Limb (tissue), 2 donors: ENCODE measurements around the gene SPRR2G.
"Not testable (repeated sequence)": the region's sequence is repeated elsewhere in the genome, so short reads cannot be mapped to it uniquely, and the experiment has no call there.

Source experiments
- DNase-seq, 2 donors: peaks; one replicate each; pipeline ENCODE4 v3.0.0-alpha.2; 2016; ENCODE audit errors: extremely low spot score in 2 of 2

The SPRR2G gene

DNA sequence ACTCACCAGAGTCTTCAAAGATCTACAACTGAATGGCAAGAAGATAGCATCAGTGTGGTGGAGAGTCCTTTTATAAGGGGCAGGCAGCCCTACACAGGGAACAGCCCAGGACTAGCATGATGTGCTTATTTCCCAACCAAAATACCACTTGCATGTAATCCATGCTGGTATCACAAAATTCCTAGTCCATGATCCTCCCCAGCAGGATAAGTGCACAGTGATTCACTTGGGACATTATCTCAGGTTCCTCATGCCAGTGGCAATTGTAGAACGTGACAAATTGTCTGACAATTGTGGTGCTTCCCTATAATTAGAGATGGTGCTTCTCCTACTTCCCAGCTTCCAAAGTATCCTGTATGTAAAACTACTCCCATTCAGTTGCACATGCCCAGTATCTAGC lies at the start of gene SPRR2G:
Gene SPRR2G, minus strand, starts transcription at position 45 of the 400 bp plus-strand sequence. CDS start 780 bp downstream, outside the sequence.
- no peak for DNase-seq

DNA sequence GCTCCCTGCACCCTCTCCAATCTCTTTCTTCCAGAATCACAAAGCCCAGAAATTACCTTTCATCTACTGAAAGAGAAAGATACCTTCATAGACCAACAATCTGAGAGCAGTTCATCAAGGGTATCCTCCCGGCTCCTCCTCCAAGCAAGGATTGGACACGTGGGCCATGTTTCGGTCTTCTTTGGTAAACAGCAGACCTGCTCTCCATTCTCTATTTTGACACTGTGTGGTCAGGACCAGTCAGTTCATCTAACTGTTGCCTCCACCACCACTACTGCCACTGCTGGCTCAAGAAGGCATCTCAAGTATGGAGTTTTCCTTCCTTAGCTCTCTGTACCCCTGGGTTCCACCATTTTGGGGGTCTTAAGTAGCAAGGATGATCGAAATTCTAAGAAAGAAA lies 44.5 kb upstream of the SPRR2G start:
- no peak for DNase-seq

DNA sequence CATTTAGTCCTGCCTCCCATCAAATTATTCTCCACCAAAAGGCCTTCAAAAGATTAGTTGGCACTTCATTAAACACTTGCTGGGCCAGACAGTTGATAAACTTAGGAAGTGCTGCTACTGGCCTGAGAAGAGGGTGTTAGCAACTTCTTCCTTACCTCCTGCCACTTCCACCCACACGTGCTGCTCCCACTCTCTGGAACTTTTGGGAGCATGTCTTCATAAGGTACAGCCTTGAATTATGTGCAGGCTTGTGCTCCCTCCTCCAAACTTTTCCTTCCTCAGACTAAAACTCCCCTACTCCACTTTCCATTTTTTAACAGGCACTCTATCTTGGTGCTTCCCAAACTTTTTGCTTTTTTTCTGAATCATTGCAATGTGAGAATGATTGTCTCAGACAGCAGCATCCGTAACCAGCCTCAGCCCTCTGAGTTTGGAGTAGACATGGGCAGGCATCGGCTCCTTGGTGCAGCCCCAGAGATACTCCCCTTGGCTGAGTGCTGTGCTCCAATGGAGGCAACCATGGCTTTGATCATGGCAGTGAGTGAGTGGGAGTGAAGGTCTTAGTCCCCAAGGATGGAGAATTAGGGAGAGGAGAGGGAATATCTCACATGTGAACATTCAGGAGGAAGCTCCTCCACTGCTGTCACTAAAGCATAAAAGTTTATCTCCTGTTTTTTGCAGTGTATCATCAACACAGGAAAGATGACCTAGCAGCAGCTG lies 43.8 kb upstream of the SPRR2G start:
- DNase-seq, result no peak

DNA sequence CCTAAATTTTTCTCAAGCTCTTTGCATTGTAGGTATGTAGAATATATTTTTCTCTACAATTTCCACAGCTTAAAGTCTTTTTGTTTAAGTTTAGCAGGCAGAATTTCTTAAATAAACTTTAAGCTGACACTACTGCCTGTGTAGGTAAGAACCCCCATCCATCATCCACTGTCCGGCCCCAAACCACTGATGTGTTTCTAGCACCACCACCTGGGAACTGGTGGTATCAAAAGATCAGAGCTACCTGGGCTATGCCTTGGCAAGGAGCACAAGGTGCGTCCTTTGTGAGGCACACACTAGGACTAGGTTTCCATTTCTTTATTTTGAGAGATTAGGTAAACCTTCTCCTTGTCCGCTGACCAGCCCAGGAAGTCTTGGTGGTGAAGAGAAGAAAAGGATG lies 42.0 kb upstream of the SPRR2G start:
- no peak for DNase-seq

DNA sequence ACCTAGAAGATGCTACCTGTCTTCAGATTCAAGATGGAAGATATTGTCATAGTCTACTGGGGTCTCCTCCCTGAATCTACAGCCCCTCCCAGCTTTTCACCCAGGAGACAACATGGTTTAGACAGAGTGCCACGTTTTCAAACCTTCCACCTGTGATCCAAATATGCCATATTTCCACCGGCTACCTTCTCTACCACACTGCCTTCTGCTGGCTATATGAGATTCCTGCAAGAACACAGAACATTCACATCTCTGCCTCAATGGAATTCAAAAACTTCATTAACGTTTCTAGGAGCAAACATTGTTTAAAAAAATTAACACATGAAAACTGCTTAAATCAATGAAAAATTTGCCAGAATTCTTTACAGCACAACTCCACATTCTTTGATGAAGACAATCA lies 39.7 kb upstream of the SPRR2G start:
- DNase-seq, result no peak

DNA sequence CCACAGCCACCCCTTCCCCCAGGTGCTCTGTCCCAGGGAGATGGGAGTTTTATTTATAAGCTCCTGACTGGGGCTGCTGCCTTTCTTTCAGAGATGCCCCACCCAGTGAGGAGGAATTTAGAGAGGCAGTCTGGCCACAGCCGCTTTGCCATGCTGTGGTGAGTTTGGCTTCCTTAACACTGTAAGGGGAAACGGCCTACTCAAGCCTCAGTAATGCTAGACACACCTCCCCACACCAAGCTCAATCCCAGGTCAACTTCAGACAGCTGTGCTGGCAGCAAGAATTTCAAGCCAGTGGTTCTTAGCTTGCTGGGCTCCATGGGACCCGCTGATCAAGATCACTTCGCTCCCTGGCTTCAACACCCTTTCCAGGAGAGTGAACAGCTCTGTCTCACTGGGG lies 37.6 kb upstream of the SPRR2G start:
- DNase-seq, result not testable (repeated sequence)

DNA sequence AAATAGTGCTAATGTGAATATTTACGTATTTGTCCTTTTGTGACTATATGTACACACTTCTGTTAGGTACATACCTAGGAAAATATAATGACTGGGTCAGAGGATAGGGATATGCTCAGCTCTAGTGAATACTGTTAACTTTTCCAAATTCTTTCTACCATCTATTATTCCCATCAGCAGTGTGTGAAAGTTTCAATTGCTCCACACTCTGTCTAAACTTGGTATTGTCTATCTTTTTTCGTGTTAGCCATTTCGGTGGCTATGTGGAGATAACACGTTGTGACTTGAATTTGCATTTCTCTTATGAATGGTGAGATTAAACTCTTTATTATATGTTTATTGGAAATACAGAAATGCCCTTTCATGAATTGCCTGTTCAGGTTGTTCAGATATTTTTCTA lies 29.9 kb upstream of the SPRR2G start:
- no peak for DNase-seq

DNA sequence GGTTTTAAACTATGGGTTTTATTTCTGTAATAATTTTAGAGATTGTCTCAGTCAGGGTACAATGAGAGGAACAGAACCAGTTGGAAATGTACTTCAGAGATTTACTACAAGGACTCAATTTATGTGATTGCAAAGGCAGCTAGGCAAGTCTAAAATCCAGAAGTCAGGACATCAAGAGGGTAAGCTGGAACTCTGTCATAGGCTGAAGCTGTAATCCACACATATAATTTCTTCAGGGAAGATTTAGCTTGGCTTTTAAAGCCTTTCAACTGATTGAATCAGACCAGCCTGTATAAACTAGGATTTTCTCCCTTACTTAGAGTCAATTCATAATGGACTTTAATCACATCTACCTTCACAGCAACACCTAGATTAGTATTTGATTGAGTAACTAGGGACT lies 28.2 kb upstream of the SPRR2G start:
- no peak for DNase-seq

DNA sequence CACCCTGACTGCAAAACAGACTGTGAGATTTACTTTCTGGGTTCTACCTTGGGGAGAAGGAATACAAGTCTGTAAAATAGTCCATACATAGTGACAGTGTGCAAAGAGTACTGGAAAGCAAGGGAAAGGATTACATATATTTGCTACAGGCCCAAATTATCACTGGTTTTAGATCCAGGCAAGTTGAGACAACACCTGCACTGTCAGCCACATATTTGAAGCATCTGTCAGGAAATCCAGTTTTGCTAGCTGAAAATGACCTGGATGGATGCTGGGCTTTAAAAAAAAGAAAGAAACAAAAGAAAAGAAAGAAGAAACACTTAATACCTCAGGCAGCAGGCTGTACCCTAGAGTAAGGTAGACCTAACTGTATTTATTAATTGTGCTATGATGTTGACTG lies 23.9 kb upstream of the SPRR2G start:
- no peak for DNase-seq

DNA sequence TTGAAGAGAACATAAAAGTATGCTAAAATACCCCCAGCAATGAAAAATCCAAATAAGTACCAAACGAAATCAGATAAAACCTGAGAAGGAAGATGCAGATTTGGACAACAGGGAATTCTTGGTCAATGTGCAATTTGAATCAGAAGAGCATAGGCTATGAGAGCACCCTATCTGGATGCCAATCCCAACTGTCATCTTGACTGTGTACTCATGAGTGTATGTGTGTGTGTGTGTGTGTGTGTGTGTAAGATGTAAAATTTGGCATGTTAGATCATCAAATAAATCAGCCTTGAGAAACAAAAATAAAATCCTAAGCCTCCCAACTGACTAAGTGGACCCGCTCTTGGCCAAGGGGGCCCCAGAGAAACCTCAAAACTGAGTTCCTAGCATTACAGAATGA lies 18.0 kb upstream of the SPRR2G start:
- DNase-seq, result no peak

DNA sequence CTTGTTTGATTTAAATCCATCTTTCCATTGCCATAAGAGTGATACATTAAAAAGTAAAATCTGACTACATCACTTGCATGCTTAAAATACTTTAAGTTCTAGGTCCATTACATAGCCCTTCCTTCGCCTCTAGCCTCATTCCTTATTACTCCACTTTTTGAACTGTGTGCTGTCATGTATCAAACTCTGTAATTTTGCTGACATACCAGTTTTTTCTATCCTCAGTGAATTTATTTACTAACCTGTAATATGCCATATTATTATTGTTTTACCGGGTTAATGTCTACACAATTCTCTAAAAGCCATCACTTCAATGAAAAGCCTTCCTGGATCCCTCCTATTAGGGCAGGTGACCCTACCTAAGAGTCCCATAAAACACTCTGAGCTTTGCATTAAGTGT lies 4.9 kb upstream of the SPRR2G start:
- DNase-seq, result no peak

DNA sequence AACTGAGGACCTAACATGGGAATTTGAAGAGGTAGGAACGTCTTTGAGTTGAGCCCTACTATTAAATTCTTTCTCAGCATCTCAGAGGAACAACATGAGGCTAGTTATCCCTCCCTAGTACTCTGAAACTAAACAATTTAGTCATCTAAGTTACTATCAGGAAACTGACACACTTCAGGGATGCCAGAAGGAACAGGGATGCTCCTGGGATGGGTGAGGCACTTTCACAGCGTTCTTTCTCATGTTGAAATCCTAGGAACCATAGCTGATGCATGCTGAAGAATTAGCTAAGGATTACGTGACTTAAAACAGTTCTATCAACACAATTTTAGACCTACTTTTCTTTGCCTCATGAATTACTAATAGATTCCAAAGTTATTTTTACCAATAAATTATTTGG lies 1.8 kb upstream of the SPRR2G start:
- no peak for DNase-seq

DNA sequence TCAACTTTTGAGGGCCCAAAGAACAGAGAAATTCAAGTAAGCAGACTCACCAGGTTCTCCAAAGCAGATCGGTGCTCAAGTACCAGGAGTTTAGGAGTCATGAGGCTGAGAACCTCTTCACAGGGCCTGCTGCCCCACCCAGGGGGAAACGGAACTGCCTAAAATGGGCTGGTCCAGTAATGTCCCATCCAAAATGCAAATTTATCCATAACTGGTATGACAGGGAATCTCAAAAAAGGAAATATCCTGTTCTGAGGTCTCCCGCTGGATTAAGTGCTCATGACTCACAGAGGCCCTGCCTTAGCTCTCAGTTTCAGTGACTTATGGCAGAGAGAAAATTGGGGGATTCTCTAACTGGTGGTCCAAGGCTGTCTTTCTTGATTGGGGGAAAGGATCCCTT lies 9.3 kb downstream of the SPRR2G start:
- no peak for DNase-seq

DNA sequence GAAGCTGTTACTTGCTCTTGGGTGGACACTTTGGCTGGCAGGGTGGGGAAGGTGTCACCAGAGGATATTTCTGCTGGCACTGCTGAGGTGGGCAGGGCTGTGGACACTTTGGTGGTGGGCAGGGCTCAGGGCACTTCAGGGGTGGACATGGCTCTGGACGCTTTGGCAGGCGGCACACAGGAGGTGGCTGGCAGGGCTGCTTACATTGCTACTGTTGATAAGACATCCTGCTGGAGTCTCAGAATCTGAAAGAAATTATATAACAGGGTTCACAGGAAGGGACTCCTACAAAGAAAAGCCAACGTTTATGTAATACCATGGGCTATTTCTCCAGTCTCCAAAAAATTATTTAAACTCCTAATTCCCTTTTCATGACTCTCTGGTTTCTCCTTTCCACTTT lies 10.2 kb downstream of the SPRR2G start:
- no peak for DNase-seq

DNA sequence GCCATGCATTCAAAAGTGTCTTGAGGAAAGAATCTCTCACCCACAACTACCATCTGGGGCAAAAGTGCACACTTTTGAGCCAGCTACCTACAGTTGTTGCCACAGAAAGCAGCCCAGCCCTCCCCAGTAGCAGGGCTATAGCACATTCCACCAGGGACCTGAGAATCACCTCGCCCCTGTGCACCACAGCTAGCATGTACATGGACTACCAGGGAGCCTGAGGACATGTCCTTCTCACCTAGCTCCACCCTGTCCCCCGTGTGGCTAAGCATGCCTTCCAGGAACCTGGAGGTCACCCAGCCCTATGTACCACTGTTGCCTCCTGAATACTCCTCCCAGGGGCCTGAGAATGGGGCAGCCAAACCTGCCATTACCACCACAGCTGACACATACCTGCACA lies 16.9 kb downstream of the SPRR2G start:
- no peak for DNase-seq

DNA sequence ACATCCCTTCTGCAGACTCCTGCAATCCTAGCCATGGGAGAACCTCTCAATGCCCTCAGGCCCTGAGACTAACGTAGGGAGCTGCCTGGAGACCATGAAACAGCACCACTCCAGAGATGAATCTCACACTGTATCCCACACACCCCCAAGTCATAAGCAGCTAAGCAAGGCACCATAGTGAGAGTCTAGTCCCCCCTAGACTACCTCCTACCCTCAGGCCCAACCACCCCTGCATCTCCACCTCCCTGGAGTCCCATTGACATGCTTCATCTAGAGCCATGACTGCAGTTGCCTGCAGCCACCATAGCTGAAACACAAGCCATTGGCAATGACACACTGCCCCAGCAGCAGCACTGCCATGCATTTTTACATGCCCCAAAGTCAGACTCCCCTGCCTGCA lies 17.4 kb downstream of the SPRR2G start:
- DNase-seq, result no peak

DNA sequence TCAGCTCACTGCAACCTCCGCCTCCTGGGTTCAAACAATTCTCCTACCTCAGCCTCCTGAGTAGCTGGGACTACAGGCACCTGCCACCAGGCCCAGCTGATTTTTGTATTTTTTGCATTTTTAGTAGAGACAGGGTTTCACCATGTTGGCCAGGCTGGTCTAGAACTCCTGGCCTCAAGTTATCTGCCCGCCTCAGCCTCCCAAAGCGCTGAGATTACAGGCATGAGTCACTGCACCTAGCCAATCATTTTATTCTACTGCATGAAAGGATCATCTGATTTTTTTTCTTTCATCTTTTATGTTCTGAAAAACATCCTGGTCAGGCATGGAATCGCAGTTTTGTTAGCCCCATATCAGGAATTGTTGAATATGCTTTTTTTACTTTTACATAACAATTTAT lies 22.0 kb downstream of the SPRR2G start:
- not testable (repeated sequence) for DNase-seq

DNA sequence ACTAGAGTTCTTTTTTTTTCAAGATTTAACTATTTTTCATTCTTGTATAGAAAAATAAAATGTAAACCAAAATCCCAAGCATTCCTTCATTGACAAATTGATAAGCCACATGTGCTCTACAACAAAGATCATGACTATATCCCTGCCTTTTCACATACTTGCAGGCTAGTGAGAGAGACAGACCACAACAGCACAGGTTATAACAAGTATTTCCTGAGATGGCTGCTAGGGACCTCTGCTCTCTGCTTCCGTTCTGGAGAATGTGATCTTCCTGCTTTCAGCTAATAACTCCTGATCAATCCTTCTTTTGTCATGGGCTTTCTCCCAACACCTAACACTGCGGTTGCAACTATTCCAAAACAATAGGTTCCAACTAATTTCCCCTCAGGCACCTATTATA lies 23.4 kb downstream of the SPRR2G start:
- no peak for DNase-seq

DNA sequence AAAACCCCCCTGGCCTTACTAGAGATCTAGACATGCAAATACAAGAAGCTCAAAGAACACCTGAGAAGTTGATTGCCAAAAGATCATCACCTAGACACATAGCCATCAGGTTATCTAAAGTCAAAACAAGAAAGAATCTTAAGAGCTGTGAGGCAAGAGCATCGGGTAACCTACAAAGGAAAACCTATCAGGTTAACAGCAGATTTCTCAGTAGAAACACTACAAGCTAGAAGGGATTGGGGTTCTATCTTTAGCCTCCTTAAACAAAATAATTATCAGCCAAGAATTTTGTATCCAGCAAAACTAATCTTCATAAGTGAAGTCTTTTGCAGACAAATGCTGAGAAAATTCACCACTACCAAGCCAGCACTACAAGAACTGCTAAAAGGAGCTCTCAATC lies 25.2 kb downstream of the SPRR2G start:
- DNase-seq, result no peak

DNA sequence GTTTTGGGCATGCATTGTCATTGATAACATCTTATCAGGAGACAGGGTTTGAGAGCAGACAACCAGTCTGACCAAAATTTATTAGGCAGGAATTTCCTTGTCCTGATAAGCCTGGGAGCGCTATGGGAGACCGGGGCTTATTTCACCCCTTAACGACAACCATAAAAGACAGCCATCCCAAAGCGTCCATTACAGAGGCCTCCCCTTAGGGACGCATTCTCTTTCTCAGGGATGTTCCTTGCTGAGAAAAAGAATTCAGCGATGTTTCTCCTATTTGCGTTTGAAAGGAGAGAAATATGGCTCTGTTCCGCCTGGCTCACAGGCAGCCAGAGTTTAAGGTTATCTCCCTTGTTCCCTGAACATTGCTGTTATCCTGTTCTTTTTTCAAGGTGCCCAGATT lies 26.9 kb downstream of the SPRR2G start:
- not testable (repeated sequence) for DNase-seq

DNA sequence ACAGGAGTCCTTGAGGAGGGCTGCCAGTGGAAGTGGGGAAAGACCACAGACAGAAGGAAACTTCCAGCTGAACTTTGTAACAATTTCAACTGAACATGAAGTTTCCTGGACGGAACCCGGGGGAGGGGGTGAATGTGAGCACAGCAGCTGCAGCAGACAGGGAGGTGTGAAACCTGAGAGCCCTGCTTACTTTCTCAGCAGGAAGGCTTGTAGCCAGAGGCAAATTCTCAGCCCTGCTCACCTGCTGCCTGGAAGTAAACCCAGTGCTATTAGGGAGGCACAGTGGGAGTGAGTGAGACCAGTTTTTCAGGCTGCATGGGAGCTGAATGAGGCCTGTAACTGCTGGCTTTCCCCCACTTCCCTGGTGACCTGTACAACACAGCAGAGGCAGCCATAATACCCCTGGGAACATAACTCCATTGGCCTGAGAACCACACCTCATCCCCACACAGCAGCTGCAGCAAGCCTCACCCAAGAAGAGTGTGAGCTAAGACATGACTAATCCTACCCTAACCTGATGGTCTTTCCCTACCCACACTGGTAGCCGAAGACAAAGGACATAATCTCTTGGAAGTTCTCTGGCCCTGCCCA lies 27.8 kb downstream of the SPRR2G start:
- peak; percentile 3 to 46 for DNase-seq

DNA sequence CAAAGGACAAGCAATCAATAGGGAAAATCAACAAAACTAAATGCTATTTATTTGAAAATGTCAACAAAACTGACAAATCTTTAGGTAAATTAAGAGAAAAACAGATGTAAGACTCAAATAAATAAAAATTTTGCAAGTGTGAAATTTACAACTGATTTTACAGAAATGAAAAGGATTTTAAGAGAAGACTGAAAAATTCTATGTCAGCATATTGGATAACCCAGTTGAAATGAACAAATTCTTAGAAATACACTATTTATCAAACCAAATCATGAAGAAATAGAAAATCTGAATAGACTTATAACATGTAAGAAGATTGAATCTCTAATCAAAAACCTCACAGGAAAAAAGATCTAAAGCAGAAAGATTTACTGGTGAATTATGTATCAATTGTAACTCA lies 29.7 kb downstream of the SPRR2G start:
- no peak for DNase-seq

DNA sequence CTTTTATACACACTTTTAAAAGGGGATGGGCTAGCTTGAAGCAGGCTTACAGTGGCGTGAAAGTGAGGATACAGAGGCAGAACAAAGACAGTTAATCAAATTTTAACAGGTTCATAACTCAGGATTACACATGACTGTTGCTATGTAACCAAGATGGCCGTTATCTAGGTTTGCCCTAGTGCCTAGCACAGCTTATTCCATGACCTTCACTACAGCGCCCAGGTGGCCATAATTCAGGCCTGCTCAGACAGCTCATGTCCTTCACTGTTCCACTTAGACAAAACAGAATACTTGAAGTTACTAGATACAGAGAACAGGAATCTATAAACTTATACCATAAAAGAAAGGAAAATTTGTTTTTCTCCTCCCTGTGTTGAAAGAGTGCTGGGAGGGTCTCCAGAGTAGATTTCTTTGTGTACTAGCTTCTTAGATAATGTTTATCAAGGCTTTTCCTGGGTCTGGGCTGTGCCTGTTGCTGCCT lies 31.2 kb downstream of the SPRR2G start:
- no peak for DNase-seq
